K562 (cell line): ENCODE data around the gene POLR3A. TPM values are rescaled to one million over a fixed set of nuclear protein-coding genes. Genes with fewer than 3 reads are reported as not detected.

Source experiments
- ARID3B ChIP-seq: fragments of 250-450 bp; sonication (Bioruptor Pico); IDR thresholded peaks from 2 replicates; pipeline ENCODE4 v1.4.0; 2020; ENCODE audit warnings: borderline replicate concordance
- ATF4 ChIP-seq: fragments of 450-650 bp; formaldehyde crosslinking; IDR thresholded peaks from 2 replicates; pipeline ENCODE4 v1.4.0; 2022; ENCODE audit warnings: mild to moderate bottlenecking, moderate library complexity
- CBX3 ChIP-seq, 2 experiments: IDR thresholded peaks; 1 replicate in 1 of 2; 2 replicates in 1 of 2; pipeline ENCODE4 v1.6.1; 2012; ENCODE audit warnings: inconsistent platforms in 2 of 2, low read length in 2 of 2, borderline replicate concordance in 1 of 2, control low read depth in 1 of 2
- EGR1 ChIP-seq: fragments of 450-650 bp; conservative IDR thresholded peaks from 2 replicates; pipeline ENCODE4 v1.6.1; 2017; ENCODE audit warnings: mild to moderate bottlenecking
- JUN ChIP-seq, 2 experiments: sonication (generic) in 1 of 2; formaldehyde crosslinking in 1 of 2; IDR thresholded peaks; 2 replicates each; pipeline versions ENCODE4 v1.6.1 to v1.8.0; 2012 to 2022; ENCODE audit warnings: borderline replicate concordance in 2 of 2, mild to moderate bottlenecking in 2 of 2, improper control_type of control experiment in 1 of 2, low read depth in 1 of 2, low read length in 1 of 2, missing genetic modification reagents in 1 of 2
- SAFB ChIP-seq: fragments of 200-400 bp; formaldehyde crosslinking; IDR thresholded peaks from 2 replicates; pipeline ENCODE4 v1.6.1; 2017; ENCODE audit warnings: low read depth, low read length, borderline replicate concordance
- TCF7 ChIP-seq: sonication (generic); IDR thresholded peaks from 2 replicates; pipeline ENCODE4 v1.6.1; 2016; ENCODE audit warnings: antibody characterized with exemption, borderline replicate concordance
- TEAD1 ChIP-seq, 2 experiments: fragments of 450-650 bp in 1 of 2; sonication (generic) in 1 of 2; formaldehyde crosslinking; IDR thresholded peaks; 2 replicates each; pipeline versions ENCODE4 v1.4.0 to v1.8.0; 2020 to 2022; ENCODE audit warnings: mild to moderate bottlenecking in 2 of 2, missing genetic modification reagents in 1 of 2
- TFAP4 ChIP-seq: sonication (generic); formaldehyde crosslinking; IDR thresholded peaks from 2 replicates; pipeline ENCODE4 v1.8.0; 2022; ENCODE audit warnings: missing genetic modification reagents, mild to moderate bottlenecking, moderate library complexity, borderline replicate concordance
- polyA plus RNA-seq, 8 experiments: library from polyadenylated mRNA; depleted of rRNA in 4 of 8; stranded (reverse) in 5 of 8; unstranded in 3 of 8; fragments of >200 nt; fragmentation: Nextera tagmentation in 2 of 8; fragmentation: Illumina TruSeq in 1 of 8; extraction: Ambion mirVana in 2 of 8; extraction: Trizol in 1 of 8; gene quantifications; 2 replicates each; pipeline versions ENCODE4 v1.2.1 to v1.2.3, GENCODE V29; 2011 to 2014; ENCODE audit warnings: inconsistent platforms in 1 of 8, missing spikeins in 1 of 8
- total RNA-seq, 7 experiments: library from RNA; depleted of rRNA in 6 of 7; stranded (reverse); fragments of >200 nt in 6 of 7; fragmentation: Illumina TruSeq in 2 of 7; extraction: Trizol in 2 of 7; gene quantifications; 2 replicates each; pipeline versions ENCODE4 v1.2.1 to v1.2.3, GENCODE V29; 2011 to 2021; ENCODE audit warnings: low replicate concordance in 1 of 7
- TF ChIP-seq, protein P1 (sequence below): sonication (generic); formaldehyde crosslinking; IDR thresholded peaks from 2 replicates; pipeline ENCODE4 v1.8.0; 2022; ENCODE audit warnings: missing genetic modification reagents, mild to moderate bottlenecking, borderline replicate concordance
- TF ChIP-seq, protein P2 (sequence below): fragments of 450-650 bp; formaldehyde crosslinking; IDR thresholded peaks from 2 replicates; pipeline ENCODE4 v1.4.0; 2020; ENCODE audit warnings: mild to moderate bottlenecking, mixed read lengths
- TF ChIP-seq, protein P3 (sequence below), 2 experiments: fragments of 450-650 bp in 1 of 2; sonication (generic) in 1 of 2; formaldehyde crosslinking in 1 of 2; IDR thresholded peaks in 1 of 2; conservative IDR thresholded peaks in 1 of 2; 2 replicates each; pipeline versions ENCODE4 v1.6.1 to v1.8.1; 2016 to 2023; ENCODE audit warnings: mild to moderate bottlenecking in 2 of 2, moderate library complexity in 2 of 2, inconsistent platforms in 1 of 2, missing genetic modification reagents in 1 of 2

The POLR3A gene
- total and polyA plus RNA-seq, 9 of the 15 experiments (the other 6 are each of a cell fraction or from before 2014, with no cell fraction given), result 14.9 to 37.0 (median 26.7) TPM

DNA sequence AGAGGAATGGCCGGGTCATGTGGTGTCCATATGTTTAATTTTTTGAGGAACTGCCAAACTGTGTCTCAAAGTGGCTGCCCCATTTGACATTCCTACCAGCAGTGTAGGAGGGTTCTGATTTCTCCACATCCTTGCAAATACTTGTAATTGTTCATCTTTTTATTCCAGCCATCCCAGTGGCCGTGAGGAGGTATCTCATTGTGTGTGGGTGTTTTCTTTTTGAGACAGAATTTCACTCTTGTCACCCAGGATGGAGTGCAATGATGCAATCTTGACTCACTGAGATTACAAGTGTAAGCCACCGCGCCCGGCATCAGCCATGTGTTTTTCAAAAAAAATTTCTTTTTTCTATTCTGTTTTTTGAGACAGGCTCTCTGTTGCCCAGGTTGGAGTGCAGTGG is 64.0 kb downstream of the POLR3A start (continued):
- no peak for TF ChIP-seq TFAP4 (CRISPR knock-in tag)
- TF ChIP-seq ARID3B (CRISPR knock-in tag), result no peak
- no peak for TF ChIP-seq TEAD1 (CRISPR knock-in tag; IDR thresholded peaks at IDR 0.05)
- TF ChIP-seq JUN (IDR thresholded peaks at IDR 0.05; ENCODE audit: borderline replicate concordance, low read depth, low read length), result 0 out of 2 replicates have a peak, but pooled peaks have one; percentile 34
- TF ChIP-seq JUN (CRISPR knock-in tag; IDR thresholded peaks at IDR 0.05; ENCODE audit: borderline replicate concordance), result no peak
- TF ChIP-seq, protein P1, sequence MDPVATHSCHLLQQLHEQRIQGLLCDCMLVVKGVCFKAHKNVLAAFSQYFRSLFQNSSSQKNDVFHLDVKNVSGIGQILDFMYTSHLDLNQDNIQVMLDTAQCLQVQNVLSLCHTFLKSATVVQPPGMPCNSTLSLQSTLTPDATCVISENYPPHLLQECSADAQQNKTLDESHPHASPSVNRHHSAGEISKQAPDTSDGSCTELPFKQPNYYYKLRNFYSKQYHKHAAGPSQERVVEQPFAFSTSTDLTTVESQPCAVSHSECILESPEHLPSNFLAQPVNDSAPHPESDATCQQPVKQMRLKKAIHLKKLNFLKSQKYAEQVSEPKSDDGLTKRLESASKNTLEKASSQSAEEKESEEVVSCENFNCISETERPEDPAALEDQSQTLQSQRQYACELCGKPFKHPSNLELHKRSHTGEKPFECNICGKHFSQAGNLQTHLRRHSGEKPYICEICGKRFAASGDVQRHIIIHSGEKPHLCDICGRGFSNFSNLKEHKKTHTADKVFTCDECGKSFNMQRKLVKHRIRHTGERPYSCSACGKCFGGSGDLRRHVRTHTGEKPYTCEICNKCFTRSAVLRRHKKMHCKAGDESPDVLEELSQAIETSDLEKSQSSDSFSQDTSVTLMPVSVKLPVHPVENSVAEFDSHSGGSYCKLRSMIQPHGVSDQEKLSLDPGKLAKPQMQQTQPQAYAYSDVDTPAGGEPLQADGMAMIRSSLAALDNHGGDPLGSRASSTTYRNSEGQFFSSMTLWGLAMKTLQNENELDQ, result no peak
- no peak for TF ChIP-seq TCF7
- TF ChIP-seq CBX3 (IDR thresholded peaks at IDR 0.05; ENCODE audit: borderline replicate concordance in 1 of 2, low read length in 2 of 2), result no peak
- TF ChIP-seq, protein P2, sequence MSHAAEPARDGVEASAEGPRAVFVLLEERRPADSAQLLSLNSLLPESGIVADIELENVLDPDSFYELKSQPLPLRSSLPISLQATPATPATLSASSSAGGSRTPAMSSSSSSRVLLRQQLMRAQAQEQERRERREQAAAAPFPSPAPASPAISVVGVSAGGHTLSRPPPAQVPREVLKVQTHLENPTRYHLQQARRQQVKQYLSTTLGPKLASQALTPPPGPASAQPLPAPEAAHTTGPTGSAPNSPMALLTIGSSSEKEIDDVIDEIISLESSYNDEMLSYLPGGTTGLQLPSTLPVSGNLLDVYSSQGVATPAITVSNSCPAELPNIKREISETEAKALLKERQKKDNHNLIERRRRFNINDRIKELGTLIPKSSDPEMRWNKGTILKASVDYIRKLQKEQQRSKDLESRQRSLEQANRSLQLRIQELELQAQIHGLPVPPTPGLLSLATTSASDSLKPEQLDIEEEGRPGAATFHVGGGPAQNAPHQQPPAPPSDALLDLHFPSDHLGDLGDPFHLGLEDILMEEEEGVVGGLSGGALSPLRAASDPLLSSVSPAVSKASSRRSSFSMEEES (CRISPR knock-in tag), result no peak
- peak; percentile 70 for TF ChIP-seq ATF4 (CRISPR knock-in tag)
- TF ChIP-seq, protein P3, sequence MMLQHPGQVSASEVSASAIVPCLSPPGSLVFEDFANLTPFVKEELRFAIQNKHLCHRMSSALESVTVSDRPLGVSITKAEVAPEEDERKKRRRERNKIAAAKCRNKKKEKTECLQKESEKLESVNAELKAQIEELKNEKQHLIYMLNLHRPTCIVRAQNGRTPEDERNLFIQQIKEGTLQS (IDR thresholded peaks at IDR 0.05), result peak; percentile 95
- TF ChIP-seq, protein P3 (CRISPR knock-in tag; conservative IDR thresholded peaks at IDR 0.05), result no peak
- peak; percentile 47 for TF ChIP-seq EGR1
- TF ChIP-seq SAFB, result no peak
